Right lobe of liver (tissue), 4 donors: ENCODE measurements around the gene TRAF3IP1.

Experiments
- POLR2A ChIP-seq: fragments of 450-650 bp; IDR thresholded peaks from one replicate; pipeline ENCODE4 v1.6.1; 2017; ENCODE audit warnings: antibody characterized with exemption, mild to moderate bottlenecking
- TF ChIP-seq, protein P1 (sequence below), 4 donors: fragments of 200-600 bp in 3 of 4; fragments of 450-650 bp in 1 of 4; IDR thresholded peaks; one replicate each; pipeline versions ENCODE4 v1.5.1 to v1.8.0; 2016 to 2022; ENCODE audit warnings: antibody characterized with exemption in 4 of 4, mild to moderate bottlenecking in 2 of 4
- donor health status: DM: no; HTN: no; CAD: no.
- donor health status: DM: no; HTN: no; CAD: no.
- donor health status: DM: no; HTN: yes; CAD: no.

DNA sequence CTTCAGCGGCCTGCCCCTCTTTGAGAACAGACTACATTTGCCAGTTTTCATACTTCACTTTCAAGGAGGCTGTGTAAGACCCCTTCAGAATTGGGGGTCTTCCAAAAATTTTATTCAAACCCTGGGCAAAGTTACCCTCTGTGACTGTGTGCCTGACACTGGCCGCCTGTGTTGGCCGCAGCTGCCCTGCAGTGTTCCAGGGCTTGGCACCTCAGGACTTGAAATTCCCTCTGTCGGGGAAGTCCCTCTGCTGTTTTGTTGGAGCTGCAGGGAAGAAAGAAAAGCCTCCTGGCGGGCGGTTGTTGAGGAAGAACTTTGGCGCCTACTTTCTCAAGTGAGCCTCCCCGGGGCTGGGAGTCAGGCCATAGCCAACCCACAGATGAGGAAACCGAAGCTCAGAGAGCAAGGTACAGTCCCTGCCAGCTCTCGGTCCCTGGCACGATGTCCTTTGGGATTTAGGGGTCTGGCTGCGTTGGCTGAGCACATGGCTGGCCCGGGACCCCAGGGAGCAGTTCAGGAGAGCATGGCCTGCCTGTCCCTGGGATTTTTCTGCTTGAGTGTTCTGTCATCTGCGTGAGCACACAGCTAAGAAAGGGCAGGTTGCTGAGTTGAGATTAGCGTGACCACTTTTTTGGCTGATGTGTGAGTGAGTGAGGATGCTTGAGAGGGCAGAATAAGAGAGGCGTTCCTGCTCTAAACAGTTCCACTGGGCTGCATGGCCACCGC is 88.5 kb downstream of the TRAF3IP1 start:
- TF ChIP-seq, protein P1, sequence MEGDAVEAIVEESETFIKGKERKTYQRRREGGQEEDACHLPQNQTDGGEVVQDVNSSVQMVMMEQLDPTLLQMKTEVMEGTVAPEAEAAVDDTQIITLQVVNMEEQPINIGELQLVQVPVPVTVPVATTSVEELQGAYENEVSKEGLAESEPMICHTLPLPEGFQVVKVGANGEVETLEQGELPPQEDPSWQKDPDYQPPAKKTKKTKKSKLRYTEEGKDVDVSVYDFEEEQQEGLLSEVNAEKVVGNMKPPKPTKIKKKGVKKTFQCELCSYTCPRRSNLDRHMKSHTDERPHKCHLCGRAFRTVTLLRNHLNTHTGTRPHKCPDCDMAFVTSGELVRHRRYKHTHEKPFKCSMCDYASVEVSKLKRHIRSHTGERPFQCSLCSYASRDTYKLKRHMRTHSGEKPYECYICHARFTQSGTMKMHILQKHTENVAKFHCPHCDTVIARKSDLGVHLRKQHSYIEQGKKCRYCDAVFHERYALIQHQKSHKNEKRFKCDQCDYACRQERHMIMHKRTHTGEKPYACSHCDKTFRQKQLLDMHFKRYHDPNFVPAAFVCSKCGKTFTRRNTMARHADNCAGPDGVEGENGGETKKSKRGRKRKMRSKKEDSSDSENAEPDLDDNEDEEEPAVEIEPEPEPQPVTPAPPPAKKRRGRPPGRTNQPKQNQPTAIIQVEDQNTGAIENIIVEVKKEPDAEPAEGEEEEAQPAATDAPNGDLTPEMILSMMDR (IDR thresholded peaks at IDR 0.05) = no peak
- TF ChIP-seq POLR2A = no peak
